Bronchial epithelial cell (primary cell): ENCODE results near the gene KRTAP4-11. TPM values are rescaled to one million over a fixed set of nuclear protein-coding genes. Genes with fewer than 3 reads are reported as not detected.
"Not testable (repeated sequence)": the region's sequence is repeated elsewhere in the genome, so short reads cannot be mapped to it uniquely, and the experiment has no call there.

Experiments
- DNase-seq: peaks from one replicate; pipeline ENCODE4 v3.0.0-alpha.2; 2010; ENCODE audit warnings: low read depth
- FAIRE-seq: peaks from 2 replicates; lab custom pipeline; 2011; peaks lifted over from hg19 to GRCh38; lab: Jason Lieb, UNC
- H3K27me3 ChIP-seq: 2 replicates; pipeline ENCODE4 v1.5.1; 2011; ENCODE audit warnings: low read length; ENCODE audit not compliant: control insufficient read depth, insufficient read depth
- H3K36me3 ChIP-seq: 2 replicates; pipeline ENCODE4 v1.5.1; 2011; ENCODE audit warnings: low read length; ENCODE audit not compliant: control insufficient read depth, insufficient read depth
- H3K4me3 ChIP-seq: 2 replicates; pipeline ENCODE4 v1.5.1; 2011; ENCODE audit warnings: mild to moderate bottlenecking, low read depth, low read length, control low read depth
- total RNA-seq: library from RNA; depleted of rRNA; stranded (reverse); fragments of >200 nt; gene quantifications from 2 replicates; pipeline ENCODE4 v1.2.1, GENCODE V29; 2014
- TF ChIP-seq, protein P1 (sequence below): IDR thresholded peaks from 2 replicates; pipeline ENCODE4 v1.5.1; 2011; ENCODE audit warnings: mild to moderate bottlenecking, moderate library complexity, low read length, control low read depth, inconsistent platforms; ENCODE audit not compliant: insufficient read depth, severe bottlenecking

KRTAP4-11 gene
- total RNA-seq, 1 donor from 2014 or later = not detected

DNA sequence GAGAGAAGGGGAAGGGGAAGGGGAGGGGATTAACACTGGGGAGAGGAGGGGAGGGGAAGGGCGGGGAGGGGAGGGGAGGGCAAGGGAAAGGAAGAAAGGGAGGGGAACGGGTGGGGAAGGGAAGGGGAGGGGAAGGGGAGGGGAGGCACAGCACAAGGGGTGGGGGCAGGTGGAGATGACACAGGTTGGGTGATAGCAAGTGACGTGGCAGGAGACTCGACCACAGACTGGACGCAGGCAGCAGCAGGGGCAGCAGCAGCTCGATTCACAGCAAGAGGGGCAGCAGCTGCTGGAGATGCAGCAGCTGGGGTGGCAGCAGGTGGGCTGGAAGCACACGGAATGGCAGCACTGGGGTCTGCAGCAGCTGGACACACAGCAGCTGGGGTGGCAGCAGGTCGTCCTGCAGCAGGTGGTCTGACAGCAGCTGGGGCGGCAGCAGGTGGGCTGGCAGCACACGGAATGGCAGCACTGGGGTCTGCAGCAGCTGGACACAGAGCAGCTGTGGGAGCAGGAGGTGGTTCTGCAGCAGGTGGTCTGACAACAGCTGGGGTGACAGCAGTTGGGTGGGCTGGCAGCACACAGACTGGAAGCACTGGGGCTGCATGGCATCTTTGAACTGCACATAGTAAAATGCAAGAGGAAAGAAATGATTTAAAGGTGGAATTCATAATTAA is 16.4 kb downstream of the KRTAP4-11 start, which contains the start of gene KRTAP4-16:
TSS of gene KRTAP4-16 (minus strand) at position 624 of the 674 bp plus-strand sequence. CDS start at position 624, 0 bp downstream.
- TF ChIP-seq, protein P1, sequence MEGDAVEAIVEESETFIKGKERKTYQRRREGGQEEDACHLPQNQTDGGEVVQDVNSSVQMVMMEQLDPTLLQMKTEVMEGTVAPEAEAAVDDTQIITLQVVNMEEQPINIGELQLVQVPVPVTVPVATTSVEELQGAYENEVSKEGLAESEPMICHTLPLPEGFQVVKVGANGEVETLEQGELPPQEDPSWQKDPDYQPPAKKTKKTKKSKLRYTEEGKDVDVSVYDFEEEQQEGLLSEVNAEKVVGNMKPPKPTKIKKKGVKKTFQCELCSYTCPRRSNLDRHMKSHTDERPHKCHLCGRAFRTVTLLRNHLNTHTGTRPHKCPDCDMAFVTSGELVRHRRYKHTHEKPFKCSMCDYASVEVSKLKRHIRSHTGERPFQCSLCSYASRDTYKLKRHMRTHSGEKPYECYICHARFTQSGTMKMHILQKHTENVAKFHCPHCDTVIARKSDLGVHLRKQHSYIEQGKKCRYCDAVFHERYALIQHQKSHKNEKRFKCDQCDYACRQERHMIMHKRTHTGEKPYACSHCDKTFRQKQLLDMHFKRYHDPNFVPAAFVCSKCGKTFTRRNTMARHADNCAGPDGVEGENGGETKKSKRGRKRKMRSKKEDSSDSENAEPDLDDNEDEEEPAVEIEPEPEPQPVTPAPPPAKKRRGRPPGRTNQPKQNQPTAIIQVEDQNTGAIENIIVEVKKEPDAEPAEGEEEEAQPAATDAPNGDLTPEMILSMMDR = no peak
- DNase-seq = no peak

DNA sequence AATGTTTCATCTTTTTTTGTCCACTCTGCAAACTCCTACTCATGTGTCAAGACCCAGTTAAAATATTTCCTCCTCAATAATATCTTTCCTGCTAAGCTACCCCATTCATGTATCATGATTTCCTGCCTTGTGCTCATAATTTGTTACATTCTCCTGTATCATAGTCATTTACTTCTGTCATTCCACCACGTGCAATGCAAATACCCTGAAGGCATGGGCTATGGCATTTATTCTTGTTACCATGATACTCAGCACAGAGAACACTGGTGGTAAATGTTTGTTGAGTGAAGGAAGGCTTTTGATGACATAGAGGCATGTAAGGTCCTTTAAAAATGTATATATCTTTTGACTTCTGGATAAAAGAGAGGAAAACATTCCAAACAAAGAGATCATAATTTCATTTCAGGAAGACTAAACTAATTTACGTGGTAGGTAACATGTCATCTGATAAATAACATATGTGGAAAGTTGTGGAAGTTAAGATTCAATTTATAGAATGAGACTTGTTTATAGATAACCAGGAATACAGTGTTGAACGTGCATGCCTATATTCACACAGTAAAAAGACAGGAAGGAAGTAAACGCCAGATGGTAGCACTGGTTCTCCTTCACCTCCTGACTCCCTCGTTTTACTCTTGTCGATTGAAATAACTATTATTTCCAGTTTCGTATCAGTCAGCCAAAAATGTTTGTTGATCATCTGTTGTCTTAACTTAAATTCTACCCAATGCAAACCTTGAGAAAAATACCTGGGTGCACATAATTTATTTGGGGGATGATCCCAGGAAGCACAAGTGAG is 18.3 kb downstream of the KRTAP4-11 start:
- DNase-seq = peak; percentile 93
- H3K36me3 ChIP-seq, H3K27me3 ChIP-seq, H3K4me3 ChIP-seq: not testable (repeated sequence)
- FAIRE-seq = peak; percentile 28

More for the DNA sequence above, 16.4 kb downstream of the KRTAP4-11 start, which contains the start of gene KRTAP4-16:
- Histone ChIP-seq H3K27me3 (no peaks in the 10 kb centered on the region), H3K4me3 (no peak within 1 kb of the TSS), H3K36me3 (no peaks in the 10 kb centered on the region)
- no peak for FAIRE-seq

DNA sequence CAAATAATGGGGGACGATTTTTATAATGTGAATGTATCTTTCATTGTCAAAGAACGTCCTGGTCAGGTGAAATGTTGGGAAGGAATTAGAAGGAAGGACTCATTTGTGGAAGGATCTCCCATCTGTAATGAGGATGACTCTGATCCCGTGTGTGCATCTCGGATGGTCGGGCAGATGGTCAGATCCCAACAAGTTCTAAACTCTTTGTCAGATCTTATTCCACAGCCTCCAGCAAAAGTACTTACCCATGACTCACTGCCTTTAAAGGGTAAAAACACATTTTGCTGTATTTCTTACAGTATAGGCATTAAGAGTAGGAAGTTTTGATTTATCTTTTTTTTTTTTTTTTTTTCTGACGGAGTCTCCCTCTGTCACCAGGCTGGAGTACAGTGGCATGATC is 19.7 kb downstream of the KRTAP4-11 start:
- Histone ChIP-seq H3K4me3 (no peak overlapping the region), H3K36me3 (no peaks in the 10 kb centered on the region), H3K27me3 (no peaks in the 10 kb centered on the region)
- peak; percentile 78 for DNase-seq
- TF ChIP-seq, protein P1 = no peak
- FAIRE-seq = no peak

GRCh38 chr17:41098042-41098441 is 20.1 kb downstream of the KRTAP4-11 start, which contains the start of gene KRTAP4-8:
Gene KRTAP4-8, minus strand, starts transcription at chr17:41098142. Its CDS starts 58 bp downstream, at chr17:41098084.
- FAIRE-seq = no peak
- no peak for DNase-seq
- no peak within 1 kb of the TSS for H3K4me3 ChIP-seq
- TF ChIP-seq, protein P1 = no peak
- no peaks in the 10 kb centered on the region for H3K27me3 ChIP-seq
- H3K36me3 ChIP-seq = no peaks in the 10 kb centered on the region

- no peak overlapping the region for H3K4me3 ChIP-seq
- H3K27me3 ChIP-seq = no peaks in the 10 kb centered on the region
- TF ChIP-seq, protein P1 = no peak
- peak; percentile 7 for DNase-seq
- FAIRE-seq = no peak
- H3K36me3 ChIP-seq = no peaks in the 10 kb centered on the region
Measured at GRCh38 chr17:41096055-41096454, 22.1 kb downstream of the KRTAP4-11 start.

DNA sequence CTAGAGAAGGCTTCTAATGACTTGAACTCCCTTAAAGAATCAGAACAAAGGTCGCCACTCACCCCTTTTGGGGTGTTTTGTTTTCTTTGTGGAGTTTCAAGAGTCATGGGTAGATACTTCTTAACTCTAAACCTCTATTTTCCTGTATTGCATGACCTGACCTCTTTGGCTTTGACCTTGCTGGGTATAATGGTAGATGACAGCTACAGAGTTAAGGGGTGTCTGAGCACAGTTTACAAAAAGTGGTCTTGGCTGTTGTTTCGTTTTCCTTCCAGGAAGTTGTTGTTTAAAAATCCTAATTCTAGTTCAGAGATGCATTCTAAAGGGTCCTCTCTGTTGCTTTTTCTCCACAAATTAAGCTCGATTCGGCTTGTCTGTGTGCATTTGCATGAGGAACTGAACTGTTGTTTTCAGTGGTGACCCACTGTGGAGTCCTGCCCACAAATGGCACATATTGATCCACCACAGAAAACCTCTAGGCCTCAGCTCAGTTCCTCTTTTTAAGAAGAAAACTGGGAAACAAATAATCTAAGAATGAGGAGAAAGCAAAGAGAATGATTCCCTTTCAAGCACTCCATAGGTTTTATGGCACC is 29.3 kb downstream of the KRTAP4-11 start:
- not testable (repeated sequence) for FAIRE-seq, H3K27me3 ChIP-seq, H3K36me3 ChIP-seq, H3K4me3 ChIP-seq, DNase-seq

DNA sequence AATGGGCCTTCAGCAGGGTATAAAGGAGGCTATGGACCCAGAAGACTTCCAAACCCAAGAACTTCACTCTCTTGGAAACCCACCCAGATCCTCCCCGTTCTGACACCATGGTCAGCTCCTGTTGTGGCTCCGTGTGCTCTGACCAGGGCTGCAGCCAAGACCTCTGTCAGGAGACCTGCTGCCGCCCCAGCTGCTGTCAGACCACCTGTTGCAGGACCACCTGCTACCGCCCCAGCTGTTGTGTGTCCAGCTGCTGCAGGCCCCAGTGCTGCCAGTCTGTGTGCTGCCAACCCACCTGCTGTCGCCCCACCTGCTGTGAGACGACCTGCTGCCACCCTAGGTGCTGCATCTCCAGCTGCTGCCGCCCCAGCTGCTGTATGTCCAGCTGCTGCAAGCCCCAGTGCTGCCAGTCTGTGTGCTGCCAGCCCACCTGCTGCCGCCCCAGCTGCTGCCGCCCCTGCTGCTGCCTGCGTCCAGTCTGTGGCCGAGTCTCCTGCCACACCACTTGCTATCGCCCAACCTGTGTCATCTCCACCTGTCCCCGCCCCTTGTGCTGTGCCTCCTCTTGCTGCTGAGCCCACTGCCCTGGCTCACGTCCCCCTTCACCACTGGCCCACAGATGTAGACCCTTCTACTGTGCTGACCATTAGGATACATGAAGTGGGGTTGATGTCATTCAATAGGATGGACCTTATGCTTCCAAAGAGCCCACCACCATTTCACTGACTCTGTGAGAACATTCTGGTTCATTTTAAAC is 33.9 kb downstream of the KRTAP4-11 start, which contains the start of gene KRTAP4-7:
TSS of gene KRTAP4-7 (plus strand) at position 51 of the 757 bp plus-strand sequence. CDS start at position 108, 57 bp downstream.
- H3K27me3 ChIP-seq, FAIRE-seq, H3K36me3 ChIP-seq, DNase-seq, H3K4me3 ChIP-seq: not testable (repeated sequence)

GRCh38 chr17:41083427-41083826 is 34.7 kb downstream of the KRTAP4-11 start:
- peak; percentile 25 for DNase-seq

More at GRCh38 chr17:41083427-41083826, 34.7 kb downstream of the KRTAP4-11 start:
- H3K4me3 ChIP-seq, H3K36me3 ChIP-seq, H3K27me3 ChIP-seq: not testable (repeated sequence)
- peak; percentile 77 for FAIRE-seq
